Dedifferentiated amniotic fluid mesenchymal stem cell (primary cell): Measurements from ENCODE around the gene SEBOX.

Source experiments
- DNase-seq: peaks from one replicate; pipeline ENCODE4 v3.0.0-alpha.2; 2016; ENCODE audit errors: extremely low spot score

The SEBOX gene, protein sequence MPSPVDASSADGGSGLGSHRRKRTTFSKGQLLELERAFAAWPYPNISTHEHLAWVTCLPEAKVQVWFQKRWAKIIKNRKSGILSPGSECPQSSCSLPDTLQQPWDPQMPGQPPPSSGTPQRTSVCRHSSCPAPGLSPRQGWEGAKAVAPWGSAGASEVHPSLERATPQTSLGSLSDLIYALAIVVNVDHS

DNA sequence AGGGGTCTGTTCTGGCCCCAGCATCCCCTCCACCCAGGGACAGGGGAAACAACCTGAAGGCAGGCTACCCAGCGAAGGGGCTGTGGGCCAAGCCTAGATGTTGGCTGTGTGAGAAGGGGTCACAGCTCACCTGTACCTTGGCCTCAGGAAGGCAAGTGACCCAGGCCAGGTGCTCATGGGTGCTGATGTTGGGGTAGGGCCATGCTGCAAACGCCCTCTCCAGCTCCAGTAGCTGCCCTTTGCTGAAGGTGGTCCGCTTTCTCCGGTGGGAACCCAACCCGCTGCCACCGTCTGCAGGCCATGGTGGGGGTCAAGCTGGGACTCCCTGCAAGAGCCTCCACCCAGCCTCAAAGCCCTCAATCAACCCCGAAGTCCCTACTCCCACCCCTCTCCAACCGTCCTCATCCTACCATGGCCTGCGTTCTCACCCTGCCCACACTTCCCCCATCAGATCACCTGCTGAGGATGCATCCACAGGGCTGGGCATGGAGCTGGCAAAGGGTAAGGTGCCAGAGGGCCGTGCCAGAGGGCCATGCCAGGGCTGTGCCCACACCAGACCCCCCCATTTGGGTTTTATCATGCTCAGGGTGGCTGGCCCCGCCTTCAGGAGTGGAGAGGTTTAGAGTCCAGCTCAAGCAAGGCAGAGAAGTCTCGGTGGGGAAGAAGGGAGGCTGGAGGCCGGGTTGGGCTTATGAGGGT is at the start of gene SEBOX:
Gene SEBOX, minus strand, starts transcription at position 535 of the 699 bp plus-strand sequence. Its CDS starts 48 bp downstream, at position 487.
- no peak for DNase-seq

DNA sequence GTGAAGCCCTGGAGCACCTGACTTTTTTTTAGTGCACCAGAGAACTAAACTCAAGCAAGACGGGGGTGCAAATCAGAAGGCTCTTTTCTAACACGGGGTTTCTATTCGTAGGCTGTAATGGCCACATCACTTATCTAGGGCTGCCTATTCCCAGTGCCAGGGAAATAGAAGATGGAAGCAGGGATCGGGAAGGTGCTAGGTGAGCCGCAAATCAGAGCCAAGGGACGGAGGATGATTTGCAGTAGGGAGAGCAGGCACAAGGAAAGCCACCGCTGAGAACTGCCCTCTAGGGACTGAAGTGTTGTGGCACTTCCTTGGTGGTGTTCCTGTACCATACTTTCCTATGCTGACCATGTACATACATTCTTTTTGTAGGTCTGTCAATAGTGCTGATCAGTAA is 48.8 kb upstream of the SEBOX start:
- DNase-seq = no peak

DNA sequence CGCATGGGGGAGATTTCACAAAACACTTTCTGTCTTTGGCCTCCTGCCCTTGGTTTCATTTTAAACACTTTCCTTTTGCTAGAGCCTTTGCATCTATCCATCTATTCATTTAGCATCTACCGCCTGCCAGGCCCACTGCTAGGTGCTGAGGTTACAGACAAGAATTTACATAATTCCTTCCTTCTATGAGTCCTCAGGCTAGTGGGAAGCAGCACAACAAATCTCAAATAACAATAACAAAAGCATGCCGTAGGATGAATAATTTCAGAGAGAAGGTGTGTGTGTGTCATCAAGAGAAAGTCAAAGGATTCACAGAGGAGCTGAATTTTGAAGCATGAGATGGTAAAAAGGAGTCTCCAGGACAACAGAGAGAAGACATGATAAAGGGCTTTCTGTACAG is 47.1 kb upstream of the SEBOX start:
- no peak for DNase-seq

DNA sequence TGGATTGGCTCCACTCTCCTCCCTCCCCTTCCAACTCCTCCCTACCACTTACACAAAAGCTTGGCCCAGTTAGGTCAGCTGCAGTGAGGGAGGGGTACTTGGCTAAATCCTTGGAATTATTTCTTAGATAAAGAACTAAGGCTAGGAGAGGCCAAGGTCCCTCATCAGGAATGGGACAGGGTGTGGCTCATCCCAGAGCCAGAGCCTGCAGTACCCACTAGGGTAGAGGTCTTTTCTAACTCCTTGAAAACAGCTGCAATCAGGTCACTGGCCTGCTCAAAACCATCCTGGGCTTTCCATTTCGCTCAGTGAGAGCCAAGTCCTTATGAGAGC is 42.9 kb upstream of the SEBOX start:
- DNase-seq = no peak

DNA sequence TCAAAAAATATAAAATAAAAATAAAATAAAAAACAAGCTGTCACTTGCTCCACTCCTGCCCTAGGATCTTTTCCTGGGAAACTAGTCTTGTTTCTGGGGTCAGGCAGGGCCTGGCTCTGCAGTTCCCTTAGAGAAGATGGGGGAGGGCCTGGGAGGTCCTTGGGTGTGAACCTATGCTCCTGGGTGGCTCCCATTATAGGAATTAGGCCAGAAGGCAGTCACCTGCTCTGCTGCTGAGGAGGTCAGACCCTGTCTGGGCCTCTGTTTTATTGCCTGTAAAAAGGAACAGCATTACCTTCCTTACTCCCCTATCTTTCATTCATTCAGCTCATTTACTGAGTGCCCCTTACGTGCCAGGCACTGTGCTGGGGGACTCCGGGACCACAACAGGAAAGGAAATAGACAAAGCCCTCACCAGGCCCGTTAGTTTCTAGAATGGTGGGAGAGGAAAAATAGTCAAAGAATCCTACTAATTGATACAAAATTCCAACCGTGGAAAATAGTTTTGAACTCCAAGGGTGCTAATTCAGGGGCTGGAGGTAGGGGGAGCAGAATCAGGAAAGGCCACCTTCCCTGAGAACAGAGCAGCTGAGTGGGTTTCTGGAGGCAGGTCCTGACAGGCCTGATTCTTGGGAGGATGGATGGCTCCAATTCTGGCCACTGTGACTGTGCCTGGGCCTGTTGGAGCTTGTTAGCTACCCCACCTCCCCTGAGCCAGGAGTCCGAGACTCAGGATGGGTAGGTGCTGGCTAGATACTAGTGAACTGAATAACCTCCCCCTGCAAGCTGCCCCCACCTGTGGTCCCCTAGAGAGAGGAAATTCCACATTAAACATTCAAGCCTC is 42.4 kb upstream of the SEBOX start:
- DNase-seq = no peak

DNA sequence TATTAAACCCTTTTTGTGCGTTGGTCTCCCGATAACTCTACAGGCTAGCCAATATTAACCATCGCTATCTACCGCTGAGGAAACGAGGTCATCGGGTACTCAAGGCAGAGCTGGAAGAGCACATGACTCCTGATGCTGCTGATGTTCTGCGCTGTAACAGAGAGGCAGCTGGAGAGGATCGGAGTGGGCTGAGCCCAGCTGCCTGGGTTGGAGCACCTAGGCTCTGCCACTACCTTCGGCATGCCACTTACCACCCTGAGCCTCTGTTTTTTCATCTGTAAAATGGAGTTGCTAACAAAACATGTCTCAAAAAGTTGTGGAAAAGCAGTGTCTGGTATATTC is 41.4 kb upstream of the SEBOX start:
- no peak for DNase-seq

DNA sequence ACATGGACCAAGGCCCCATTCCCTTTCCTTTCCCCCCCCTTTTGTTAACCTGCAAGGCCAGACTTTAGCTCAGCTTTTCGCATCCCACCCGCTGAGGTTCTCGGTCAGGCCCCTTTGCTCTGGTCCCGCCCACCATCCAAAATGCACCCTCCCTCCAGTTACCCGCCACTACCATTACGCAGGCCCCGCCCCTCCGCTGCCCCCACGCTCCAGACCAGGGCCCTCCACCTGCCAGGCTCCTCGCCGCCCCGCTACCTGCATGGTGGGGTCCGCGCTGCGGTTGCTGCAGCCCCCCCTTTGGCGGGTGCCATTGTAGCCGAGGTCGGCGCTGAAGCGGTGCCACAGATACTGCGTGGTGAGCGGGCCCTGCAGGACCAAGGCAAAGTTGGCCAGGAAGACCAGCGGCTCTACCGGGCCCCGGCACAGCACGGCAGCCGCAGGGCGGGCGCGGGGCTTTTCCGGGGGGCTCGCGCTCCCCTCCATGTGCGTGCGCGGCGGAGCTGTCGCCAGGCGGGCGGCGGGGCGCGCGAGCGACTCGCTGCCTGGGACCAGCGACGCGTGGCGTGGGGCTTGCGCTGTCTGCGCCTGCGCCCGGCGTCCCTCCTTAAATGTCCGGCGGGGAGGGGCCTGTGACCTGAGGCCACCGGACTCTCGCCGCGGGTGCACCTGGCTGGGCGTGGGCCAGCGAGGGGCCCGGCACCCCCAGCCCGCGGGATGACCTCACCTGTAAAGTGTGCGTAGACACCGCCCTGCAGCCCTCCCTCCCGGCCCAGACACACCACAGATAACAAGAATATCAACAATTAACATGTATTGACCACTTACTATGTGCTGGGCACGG is 40.9 kb upstream of the SEBOX start, which contains the start of gene SLC46A1:
Gene SLC46A1, minus strand, starts transcription at position 581 of the 841 bp plus-strand sequence. Its CDS starts 98 bp downstream, at position 483.
- DNase-seq = no peak

DNA sequence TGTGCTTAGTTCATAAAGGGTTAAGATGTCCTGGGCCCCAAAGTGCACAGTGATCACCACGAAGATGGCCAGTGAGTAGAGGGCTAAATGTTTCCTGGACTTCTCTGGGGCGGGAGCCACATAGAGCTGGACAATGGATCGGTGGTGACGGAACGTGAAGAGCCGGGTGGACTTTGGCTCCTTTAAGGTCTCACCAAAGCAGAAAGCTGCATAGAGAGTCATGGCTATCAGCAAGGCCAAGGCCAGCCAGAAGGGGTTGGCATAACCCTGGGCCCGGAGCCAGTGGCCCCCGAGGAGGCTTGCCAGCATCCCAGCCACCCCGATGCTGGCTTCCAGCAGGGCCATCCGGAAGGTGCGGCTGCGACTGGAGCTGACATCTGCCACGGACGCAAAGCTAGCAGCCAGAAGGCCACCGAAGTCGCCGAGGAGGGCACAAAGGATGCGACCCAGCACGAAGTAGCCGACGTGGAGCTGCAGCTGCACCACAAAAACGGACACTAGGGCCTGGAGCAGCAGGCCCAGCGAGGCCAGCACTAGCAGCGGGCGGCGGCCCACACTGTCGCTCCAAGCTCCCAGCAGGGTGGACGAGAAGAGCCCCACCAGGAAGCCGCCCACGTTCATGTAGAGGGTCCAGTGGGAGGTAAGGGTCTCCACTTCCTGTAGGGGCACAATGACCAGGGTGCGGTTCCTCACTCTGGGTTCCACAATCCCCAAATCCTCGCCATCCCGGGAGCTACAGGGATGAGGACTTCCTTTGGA is 40.0 kb upstream of the SEBOX start:
- no peak for DNase-seq

DNA sequence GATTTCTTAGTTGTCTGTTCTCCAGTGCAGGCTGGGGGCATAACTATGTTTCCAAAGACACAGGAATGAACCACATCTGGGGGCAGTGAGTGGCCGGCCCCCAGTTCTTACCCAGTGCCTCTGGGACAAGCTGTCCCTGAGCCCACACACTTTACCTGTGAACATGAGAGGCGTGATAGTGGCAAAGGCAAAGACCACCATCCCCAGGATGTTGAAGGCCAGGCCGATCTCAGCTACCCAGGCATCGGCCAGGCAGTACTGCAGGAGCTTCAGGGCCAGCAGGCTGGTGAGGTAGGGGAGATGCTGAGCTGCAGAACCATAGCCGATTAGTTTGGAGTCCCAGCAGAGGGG is 39.4 kb upstream of the SEBOX start:
- no peak for DNase-seq

DNA sequence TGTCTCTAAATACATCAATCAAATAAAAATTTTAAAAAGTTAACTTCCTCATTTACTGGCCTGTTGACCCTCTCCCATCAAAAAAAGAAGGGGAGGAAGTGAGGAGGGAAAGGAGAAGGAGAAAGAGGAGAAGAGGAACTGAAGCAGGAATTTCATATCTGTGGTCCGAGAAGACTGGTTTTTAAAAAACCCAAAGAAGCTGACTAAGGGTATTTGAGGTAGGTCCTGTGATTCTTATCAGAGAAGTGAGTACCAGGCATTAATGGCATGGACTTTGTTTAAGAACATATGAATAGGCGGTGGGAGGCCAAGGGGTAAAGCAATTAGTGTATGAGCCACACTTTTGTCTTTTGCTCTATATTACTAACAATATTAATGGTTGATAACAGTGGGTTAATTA is 39.0 kb upstream of the SEBOX start:
- DNase-seq = no peak

DNA sequence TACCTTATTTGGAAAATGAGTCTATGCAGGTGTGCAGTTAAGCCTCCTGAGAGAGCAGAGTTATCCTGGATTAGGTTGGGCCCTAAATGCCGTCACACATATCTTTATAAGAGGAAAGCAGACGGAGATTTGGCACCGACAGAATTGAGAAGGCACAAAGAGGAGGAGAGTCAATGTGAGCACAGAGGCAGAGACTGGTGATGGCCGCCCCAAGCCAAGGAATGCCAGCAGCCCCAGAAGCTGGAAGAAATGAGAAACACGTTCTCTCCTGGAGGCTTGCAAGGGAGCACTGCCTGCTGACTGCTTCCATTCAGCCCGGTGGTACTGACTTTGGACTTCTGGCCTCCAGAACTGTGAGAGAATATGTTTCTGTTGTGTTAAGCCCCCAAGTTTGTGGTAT is 37.8 kb upstream of the SEBOX start:
- DNase-seq = no peak

DNA sequence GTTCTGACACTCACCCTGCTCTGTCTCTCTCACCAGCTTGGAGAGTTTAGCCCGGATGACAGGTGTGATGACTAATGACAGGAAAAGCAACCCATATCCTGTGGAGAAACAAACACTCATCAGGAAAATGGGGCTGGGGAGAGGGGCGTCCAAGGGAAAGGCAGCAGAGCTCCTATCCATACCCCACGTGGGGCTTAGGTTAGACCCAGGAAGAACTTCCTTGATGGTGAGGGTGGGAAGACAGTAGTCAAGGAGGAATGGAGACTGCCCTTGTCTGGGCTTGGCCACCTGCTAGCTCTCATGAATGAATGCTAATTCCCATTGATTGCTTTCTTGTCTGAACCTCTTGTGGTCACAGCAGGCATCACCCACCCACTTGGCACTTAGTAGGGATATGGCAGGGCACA is 37.2 kb upstream of the SEBOX start:
- DNase-seq = no peak

DNA sequence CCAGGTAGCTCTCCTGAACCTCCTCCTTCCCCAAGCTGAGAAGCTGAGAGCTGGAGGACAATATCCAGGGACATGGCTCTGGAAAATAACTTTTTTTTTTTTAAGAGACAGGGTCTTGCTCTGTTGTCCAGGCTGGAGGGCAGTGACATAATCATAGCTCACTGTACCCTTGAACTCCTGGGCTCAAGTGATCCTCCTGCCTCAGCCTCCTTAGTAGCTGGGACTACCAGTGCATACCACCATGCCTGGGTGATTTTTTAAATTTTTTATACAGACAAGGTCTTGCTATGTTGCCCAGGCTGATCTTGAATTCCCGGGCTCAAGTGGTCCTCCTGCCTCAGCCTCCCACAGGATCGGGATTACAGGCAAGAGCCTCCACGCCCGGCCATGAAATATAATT is 34.8 kb upstream of the SEBOX start:
- DNase-seq = no peak

DNA sequence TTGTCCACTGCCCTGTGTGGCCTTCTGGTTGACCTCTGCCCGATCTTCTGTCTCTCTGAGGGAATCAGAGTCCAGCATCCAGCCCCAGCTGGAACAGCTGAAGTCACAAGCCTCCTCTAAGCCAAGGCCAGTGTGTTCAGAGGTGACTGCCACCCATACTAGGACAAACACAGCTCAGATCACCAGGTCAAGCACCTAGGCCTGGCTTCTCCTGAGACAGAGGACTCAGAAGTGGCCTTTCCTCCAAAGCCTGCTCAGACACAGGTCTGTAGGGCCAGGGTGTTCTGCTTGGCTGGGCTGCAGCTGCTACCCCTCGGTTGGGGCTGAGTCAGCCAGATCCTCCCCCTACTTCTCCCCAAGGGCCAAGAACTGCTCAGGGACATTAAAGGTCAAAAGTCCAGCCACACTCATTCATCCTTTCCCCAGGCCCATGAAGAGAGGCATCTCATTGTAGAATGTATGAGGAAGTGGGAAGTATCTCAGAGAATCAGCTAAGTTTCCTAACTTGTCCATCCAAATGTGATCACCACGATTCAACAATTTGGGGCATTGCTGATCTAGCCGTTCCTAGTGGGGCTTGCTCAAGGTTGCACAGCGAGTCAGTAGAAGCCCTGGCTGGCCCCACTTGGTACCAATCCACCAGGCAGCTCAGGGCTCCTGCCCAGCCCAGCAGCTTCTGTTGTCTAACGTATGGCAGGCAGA is 33.4 kb upstream of the SEBOX start:
- DNase-seq = no peak

DNA sequence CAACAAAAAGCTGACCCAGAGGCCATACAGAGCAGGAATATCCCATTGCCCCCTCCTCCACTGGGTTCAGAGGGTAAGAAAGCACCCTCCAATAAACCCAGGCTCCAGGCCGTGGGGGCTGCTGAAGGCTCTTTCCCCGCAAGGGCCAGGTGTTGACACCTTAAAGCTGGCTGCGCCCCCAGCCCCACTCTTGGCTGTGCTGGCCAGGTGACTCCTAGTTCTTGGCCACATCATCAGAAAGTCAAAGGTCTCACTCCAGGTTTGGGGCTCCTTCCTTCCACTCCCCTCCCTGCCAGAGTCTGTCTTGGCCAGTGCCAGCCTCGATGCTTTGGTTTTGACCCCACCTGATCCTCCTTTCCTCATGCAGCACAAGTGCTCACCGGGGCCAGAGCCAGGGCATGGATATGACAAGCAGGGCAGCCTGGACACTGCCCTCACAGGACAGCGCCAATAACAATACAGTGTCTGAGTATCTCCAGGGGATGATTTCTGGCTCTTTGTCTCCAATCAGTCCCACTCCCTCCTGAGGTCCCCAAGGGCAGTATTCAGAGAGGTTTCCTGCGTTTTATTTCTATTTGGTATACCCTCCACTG is 32.8 kb upstream of the SEBOX start:
- no peak for DNase-seq

DNA sequence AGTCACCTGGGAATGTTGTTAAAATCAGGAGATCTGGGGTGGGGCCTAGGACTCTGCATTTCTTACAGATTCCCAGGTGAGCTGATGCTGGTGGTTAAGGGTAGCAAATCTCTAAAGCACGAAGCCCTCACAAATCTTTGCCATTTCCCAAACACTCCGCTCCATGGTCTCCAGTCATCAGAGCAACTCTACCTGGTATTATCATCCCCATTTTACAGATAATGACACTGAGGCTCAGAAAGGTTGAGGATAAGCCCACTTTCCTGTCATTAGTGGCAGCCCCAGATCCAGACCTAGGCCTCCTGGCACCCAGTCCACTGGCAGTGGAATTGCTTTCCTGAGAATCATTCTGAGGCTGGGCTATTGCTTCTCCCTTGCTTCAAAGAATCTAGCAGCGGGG is 32.3 kb upstream of the SEBOX start:
- DNase-seq = no peak

DNA sequence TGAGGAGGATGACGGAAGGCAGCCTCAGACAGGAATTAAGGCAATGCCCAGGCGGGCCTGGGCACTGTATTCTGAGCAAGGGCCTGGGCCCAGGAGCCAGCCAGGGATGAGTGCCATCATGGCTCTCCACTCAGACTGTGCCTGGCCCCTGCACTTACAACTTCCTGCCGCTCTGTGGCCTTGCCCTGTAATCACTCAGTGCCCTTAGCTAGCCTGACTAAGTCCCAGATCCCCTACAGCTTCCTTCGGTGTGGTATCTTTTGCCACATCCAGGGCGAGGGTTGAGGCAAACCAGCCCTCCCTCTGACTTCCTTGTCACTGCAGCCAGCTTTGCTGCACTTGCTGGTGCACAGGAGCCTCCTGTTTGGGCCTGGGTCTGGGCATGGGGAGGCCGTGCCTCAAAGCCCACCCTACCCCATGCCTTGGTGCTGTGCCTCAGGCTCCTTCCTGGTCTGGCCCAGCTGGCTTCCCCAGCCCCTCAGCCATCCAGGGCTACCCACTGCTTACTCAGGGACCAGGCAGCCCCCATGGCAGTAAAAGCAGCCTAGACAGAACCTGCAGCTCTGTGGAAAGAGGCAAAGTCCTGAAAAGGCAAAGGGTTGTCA is 31.7 kb upstream of the SEBOX start:
- no peak for DNase-seq

DNA sequence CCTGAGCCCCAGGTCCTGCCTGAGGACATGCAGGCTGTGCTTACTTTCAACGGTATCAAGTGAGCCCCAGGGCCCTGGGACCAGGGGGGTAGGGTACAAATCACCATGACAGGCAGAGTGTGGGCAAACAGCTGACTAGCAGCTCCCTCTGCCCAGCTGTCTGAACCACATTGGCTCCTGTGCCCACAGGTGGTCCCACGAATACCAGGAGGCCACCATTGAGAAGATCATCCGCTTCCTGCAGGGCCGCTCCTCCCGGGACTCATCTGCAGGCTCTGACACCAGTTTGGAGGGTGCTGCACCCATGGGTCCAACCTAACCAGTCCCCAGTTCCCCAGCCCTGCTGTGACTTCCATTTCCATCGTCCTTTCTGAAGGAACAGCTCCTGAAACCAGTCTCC is 31.0 kb upstream of the SEBOX start:
- no peak for DNase-seq

DNA sequence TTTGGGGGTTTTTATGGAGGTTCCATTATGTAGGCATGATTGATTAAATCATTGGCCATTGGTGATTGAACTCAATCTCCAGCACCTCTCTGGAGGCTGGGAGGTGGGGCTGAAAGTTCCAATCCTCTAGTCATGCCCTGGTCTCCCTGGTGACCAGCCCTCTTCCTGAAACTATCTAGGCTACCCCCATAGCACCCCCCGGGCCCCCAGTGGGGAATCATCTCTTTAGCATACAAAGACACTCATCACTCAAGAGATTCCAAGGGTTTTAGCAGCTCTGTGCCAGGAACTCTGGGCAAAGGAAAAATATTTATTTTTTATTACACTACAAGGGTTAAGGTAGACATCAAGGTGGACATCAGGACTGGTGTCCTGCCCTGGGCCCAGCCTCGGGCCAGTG is 30.4 kb upstream of the SEBOX start:
- no peak for DNase-seq
